HG02759 (cell line): ENCODE results near the gene CMTM7.
A peak's percentile ranks its signal among the peaks of the same experiment; 100 is the strongest.

Source experiments
- ATAC-seq: cut with Tn5 transposase; IDR thresholded peaks from one replicate; pipeline ENCODE4 v1.9.1; 2021; ENCODE audit warnings: mild to moderate bottlenecking, moderate library complexity; ENCODE audit not compliant: unreplicated experiment

The CMTM7 gene

DNA sequence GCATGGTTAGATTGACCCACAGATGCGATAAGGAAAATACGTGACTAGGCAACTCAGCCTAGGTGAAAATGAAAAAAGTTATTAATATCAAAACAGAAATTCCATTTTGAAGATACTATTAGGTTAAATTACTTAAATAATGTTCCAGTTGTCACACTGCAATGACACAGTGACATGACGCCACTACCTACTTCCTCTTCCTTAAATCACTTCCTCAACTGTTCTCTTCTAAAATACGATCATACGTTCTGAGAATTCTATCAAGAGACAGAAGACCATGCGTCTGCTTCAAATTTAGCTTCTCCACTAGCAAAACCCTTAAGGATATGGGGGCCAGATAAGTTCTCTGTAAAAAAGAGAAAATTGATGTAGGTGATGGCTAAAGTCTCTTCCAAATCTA lies 92.8 kb downstream of the CMTM7 start:
- ATAC-seq, result no peak

DNA sequence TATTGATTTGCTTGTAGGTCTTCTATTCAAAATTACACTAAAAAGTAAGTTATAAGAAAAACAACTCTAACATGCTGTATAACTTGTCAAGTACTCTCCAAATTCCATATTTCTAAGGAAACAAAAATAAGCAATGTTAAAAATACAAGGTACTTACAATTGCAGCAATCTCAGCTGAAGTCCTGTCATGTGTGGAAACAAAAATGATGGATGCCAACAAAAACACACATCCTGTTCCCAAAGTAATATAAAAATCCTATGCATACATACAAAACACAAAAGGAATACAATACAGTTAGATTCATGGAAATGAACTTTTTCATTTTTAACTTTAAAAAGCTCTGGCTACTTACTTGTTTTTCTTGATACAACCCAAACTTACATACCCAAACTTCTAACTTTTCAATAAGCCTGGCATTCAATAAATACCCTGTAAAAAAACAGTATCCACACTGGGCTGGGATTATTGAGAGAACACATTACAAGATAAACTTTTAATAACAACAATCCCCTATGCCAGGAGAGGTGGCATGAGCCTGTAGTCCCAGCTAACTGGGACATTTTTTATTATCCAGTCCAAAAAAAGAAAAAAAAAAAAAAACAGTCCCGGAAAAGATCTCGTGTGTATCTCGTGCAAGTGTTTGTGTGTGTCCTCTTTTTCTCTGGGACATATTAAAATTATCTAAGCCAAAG lies 96.3 kb downstream of the CMTM7 start:
- ATAC-seq, result no peak

DNA sequence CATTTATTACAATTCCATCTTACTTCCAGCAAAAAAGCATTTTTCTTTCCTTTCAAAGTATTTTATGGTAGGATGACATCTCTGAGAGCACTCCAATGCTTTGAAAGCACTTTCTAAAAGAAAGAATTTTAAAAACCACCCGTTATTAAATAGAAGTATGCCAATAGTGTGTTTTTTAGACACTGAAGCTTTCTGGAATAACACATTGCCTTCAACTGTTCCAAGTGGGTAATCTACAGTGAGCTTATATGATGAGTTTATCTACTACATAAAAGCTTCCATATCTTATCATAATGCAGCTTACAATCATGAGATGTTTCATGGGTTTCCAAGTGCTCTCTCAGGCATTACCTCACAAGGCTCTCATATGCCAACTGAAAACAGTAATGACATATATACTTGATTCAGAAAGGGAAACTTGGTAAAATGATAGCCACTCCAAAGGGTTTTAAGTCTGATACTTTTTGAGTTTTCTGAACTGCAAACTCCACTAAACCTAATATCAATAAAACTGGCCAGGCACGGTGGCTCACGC lies 96.9 kb downstream of the CMTM7 start:
- no peak for ATAC-seq

GRCh38 chr3:32492684-32493436 lies 101.2 kb downstream of the CMTM7 start:
- ATAC-seq, result no peak

DNA sequence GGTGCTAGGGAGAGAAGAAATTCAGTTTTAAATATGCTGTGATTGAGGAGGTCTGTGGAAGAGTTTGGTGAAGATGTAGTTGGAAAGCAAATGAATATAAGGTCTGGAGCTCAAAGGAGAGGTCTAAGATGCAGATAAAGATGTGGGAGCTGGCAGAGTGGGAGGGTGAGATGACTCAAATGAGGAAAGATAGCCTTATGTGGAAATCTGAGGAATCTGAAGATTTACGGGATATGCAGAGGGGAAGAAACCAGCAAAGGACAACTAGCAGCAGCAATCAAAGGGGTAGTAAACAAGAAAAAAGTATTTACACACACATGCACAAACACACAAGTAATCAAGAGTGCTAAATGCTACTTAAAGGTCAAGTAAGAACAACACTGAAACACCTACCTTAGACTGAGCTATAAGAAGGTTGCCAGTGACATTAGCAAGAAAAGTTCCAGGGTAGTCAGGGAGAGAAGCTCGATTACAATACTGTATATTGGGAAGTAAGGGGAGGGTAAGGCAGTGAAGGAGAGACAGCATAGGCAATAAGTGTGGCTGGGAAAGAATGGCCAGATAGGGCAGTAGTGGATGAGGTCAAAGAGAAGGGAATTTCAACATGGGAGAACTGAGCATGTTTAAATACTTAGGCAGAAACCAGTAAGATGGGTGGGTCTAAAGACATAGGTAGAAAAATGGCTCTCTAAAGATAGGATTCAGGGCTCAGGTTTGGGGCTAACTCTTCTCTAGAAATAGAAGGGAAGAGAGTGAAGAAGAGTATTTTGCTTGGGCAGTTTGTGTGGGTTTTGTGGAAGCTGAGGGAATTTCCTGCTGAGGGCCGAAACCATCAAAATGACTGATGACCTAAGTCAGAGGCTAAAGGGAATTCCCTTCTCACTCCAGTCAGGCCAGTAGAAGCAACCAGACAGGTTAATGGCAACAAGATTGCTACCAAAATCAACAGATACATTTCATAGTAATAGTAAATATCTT lies 102.1 kb downstream of the CMTM7 start:
- peak; percentile 85 for ATAC-seq

GRCh38 chr3:32495085-32495484 lies 103.4 kb downstream of the CMTM7 start:
- no peak for ATAC-seq

GRCh38 chr3:32495609-32496008 lies 104.0 kb downstream of the CMTM7 start:
- ATAC-seq, result no peak

GRCh38 chr3:32498252-32498651 lies 106.6 kb downstream of the CMTM7 start:
- ATAC-seq, result no peak

GRCh38 chr3:32498992-32499391 lies 107.3 kb downstream of the CMTM7 start:
- ATAC-seq, result no peak

DNA sequence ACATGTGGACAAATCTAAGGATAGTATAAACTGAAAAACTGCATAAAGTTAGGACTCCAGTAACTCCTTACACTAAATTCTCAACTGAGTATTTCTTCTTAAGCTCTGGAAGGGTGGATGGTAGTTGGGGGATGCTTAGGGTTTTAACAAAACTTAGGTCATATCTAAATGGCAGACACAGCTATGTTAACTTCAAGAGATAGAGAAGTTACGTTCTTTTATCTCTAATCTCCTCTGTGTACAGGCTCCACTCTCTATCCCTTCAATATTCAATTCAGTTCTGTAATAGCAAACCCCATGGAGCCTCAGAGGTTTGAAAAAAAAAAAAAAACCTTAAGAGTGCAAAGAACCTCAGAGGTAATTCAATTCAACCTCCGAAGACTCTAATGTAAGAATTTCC lies 107.9 kb downstream of the CMTM7 start:
- ATAC-seq, result no peak

DNA sequence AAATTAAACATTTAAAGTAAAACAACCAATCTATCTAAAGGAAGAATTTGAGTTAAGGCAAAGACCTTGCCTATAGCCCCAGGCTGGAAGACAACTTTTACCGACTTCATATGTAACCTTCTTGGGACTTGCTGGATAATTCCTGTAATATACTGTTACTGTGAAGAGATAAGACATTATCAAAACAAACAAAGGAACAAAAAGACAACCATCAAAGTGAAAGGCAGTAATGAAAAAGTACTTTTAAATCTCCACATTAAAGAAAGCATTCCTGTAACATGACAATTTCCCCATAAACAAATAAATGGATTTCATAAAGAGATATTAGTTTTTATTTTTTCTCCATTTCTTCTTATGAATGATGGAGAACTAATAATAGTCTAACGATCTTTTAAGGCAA lies 108.6 kb downstream of the CMTM7 start:
- ATAC-seq, result no peak

DNA sequence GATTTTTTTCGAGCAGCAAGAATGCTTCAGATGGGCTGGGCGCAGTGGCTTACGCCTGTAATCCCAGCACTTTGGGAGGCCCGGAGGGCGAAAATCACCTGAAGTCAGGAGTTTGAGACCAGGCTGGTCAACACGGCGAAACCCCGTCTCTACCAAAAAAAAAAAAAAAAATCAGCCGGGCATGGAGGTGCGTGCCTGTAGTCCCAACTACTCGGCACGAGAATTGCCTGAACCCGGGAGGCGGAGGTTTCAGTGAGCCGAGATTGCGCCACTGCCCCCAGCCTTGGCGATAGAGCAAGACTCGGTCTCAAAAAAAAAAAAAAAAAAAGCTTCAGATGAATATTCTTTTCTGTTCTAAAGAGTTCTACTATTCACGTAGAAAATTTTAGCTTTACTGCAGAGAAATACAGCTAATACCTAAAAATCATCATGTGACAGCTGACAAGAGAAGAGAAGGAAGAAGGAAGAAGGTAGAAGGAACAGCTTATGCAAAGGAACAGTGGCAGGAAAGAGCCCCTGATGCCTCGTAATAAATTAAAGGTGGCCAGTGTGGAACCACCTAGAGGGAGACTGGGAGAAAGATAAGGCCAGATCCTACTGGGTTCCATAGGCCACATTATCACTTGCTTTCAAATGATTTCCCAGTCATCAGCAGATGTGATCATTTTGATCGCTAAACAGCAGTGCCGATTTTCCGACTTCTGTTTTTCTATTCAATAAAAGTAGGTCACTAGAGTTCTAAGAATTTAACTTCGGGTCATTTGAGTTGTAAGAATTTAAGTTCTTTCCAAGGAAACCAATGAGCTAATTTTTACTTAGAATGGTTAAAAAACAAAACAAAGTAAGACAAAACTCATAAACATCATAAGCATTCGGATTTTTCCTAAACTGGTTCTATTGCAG lies 109.5 kb downstream of the CMTM7 start:
- ATAC-seq, result no peak

DNA sequence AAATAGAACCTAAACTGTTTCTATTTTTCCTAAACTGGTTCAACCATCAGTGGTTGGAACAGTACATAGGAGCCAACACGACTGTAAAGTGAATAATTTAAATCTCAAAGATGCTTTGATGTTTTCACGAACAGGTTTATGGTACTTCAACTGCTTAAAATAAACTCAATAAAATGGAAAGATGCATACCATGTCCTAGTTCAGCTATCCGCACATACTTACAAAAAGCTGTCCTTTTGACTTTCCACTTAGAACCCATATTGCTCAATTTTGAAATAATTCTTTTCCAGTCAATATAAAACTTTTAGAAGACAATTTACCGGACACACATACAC lies 110.1 kb downstream of the CMTM7 start:
- ATAC-seq, result no peak

DNA sequence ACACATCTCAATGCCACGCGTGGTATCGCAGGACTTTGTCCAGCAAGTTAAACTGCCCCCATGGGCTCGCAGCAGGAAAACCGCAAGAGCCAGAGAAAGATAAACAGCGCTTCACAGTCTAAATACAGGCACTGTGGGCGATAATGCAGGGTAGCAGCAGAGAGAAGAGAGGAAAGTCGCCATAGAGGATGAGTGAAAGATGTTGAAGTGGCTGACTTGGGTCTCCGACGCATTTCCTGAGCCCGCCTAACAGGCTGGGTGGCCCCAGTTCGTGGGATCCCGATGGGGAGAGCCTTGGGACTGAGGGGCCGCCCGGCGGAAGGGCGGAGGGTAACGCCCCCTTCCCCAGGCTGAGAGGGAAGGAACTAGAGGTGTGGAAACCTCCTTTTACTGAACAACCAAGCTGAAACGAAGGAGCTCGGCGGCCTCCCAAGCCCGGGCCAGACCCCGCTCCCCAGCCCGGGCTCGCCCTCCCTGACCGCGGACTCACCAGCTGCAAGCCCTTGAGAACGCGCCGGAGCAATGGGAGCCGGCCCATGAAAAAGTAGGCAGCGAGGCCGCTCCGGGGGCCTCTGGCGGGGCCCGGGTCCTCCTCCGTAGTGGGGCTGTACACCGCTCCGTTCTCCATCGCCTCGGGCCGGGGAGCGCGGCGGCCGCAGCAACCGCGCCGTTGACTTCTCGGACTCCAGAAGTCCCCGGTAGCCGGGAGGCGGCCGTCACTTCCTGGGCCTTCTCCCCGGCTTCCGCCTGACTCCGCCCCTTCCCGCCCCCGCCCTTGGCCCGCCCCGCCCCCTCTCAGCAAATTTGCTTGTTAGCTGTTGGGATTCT lies 110.7 kb downstream of the CMTM7 start, which contains the start of gene CMTM6:
Gene CMTM6, minus strand, starts transcription at position 735 of the 828 bp plus-strand sequence. Its CDS starts 107 bp downstream, at position 628.
- peak; percentile 84 for ATAC-seq

- ATAC-seq, result no peak
Measured at GRCh38 chr3:32502946-32503286, 111.3 kb downstream of the CMTM7 start.
